ENCODE data around the gene TPRN.

Gene TPRN

GRCh38 chr9:137188490-137189296, 11.8 kb downstream of the TPRN start, which contains the start of the genes ANAPC2 and SSNA1:
ANAPC2 (minus strand) TSS chr9:137188560; CDS start chr9:137188532, 28 bp downstream.
SSNA1 (plus strand) TSS chr9:137188676; CDS start chr9:137188727, 51 bp downstream.
- H3K4me1 ChIP-seq (ENCODE audit: insufficient read depth, low read length), result peaks cover 32% of the 10 kb centered on the region

GRCh38 chr9:137188086-137188489, 12.5 kb downstream of the TPRN start:
- Histone ChIP-seq H3K4me1 (ENCODE audit: insufficient read depth, low read length) (peaks cover 32% of the 10 kb centered on the region), H3K4me3 (ENCODE audit: low read depth in 1 of 2, low read length in 2 of 2) (peak overlapping the region; percentile 93 to 98), H3K9me3 (ENCODE audit: low read length) (no peaks in the 10 kb centered on the region), H3K27me3 (ENCODE audit: control insufficient read depth in 1 of 2, insufficient read depth in 2 of 2, low read length in 2 of 2) (no peaks in the 10 kb centered on the region), H3K36me3 (ENCODE audit: insufficient read depth, low read length) (peaks cover 56% of the 10 kb centered on the region), H3K27ac (ENCODE audit: low read depth, low read length) (peak overlapping the region; percentile 95), H3K9ac (ENCODE audit: low read length) (peak overlapping the region; percentile 76)

More at GRCh38 chr9:137188490-137189296, 11.8 kb downstream of the TPRN start, which contains the start of the genes ANAPC2 and SSNA1:
- Histone ChIP-seq H3K9ac (ENCODE audit: low read length) (peak within 1 kb of the TSS; percentile 76), H3K27me3 (ENCODE audit: control insufficient read depth in 1 of 2, insufficient read depth in 2 of 2, low read length in 2 of 2) (no peaks in the 10 kb centered on the region), H3K9me3 (ENCODE audit: low read length) (no peaks in the 10 kb centered on the region), H3K36me3 (ENCODE audit: insufficient read depth, low read length) (peaks cover 50% of the 10 kb centered on the region), H3K4me3 (ENCODE audit: low read depth in 1 of 2, low read length in 2 of 2) (peak within 1 kb of the TSS; percentile 93 to 98), H3K27ac (ENCODE audit: low read depth, low read length) (peak within 1 kb of the TSS; percentile 95)

- no peak overlapping the region for H3K27ac ChIP-seq (ENCODE audit: low read depth, low read length)
- peaks cover 32% of the 10 kb centered on the region for H3K4me1 ChIP-seq (ENCODE audit: insufficient read depth, low read length)
- H3K9ac ChIP-seq (ENCODE audit: low read length), result peak overlapping the region; percentile 76
- no peaks in the 10 kb centered on the region for H3K27me3 ChIP-seq (ENCODE audit: control insufficient read depth in 1 of 2, insufficient read depth in 2 of 2, low read length in 2 of 2)
- peaks cover 63% of the 10 kb centered on the region for H3K36me3 ChIP-seq (ENCODE audit: insufficient read depth, low read length)
- H3K9me3 ChIP-seq (ENCODE audit: low read length), result no peaks in the 10 kb centered on the region
- peak overlapping the region; percentile 93 to 98 for H3K4me3 ChIP-seq (ENCODE audit: low read depth in 1 of 2, low read length in 2 of 2)
Observed at GRCh38 chr9:137187386-137187785, 13.2 kb downstream of the TPRN start.

GRCh38 chr9:137186385-137186784, 14.2 kb downstream of the TPRN start:
- Histone ChIP-seq H3K4me1 (ENCODE audit: insufficient read depth, low read length) (peaks cover 32% of the 10 kb centered on the region), H3K4me3 (ENCODE audit: low read depth in 1 of 2, low read length in 2 of 2) (peak overlapping the region in 1 of 2 donors; percentile 98), H3K9me3 (ENCODE audit: low read length) (no peaks in the 10 kb centered on the region), H3K27me3 (ENCODE audit: control insufficient read depth in 1 of 2, insufficient read depth in 2 of 2, low read length in 2 of 2) (no peaks in the 10 kb centered on the region), H3K27ac (ENCODE audit: low read depth, low read length) (no peak overlapping the region), H3K9ac (ENCODE audit: low read length) (no peak overlapping the region), H3K36me3 (ENCODE audit: insufficient read depth, low read length) (peaks cover 62% of the 10 kb centered on the region)

- Histone ChIP-seq H3K9me3 (ENCODE audit: low read length) (no peaks in the 10 kb centered on the region), H3K27ac (ENCODE audit: low read depth, low read length) (no peak overlapping the region), H3K4me3 (ENCODE audit: low read depth in 1 of 2, low read length in 2 of 2) (no peak overlapping the region), H3K9ac (ENCODE audit: low read length) (no peak overlapping the region), H3K36me3 (ENCODE audit: insufficient read depth, low read length) (peaks cover 62% of the 10 kb centered on the region), H3K4me1 (ENCODE audit: insufficient read depth, low read length) (peaks cover 32% of the 10 kb centered on the region), H3K27me3 (ENCODE audit: control insufficient read depth in 1 of 2, insufficient read depth in 2 of 2, low read length in 2 of 2) (no peaks in the 10 kb centered on the region)
Observed at GRCh38 chr9:137185921-137186320, 14.6 kb downstream of the TPRN start.

- Histone ChIP-seq H3K27ac (ENCODE audit: low read depth, low read length) (no peak overlapping the region), H3K4me1 (ENCODE audit: insufficient read depth, low read length) (peaks cover 28% of the 10 kb centered on the region), H3K36me3 (ENCODE audit: insufficient read depth, low read length) (peaks cover 60% of the 10 kb centered on the region), H3K27me3 (ENCODE audit: control insufficient read depth in 1 of 2, insufficient read depth in 2 of 2, low read length in 2 of 2) (no peaks in the 10 kb centered on the region), H3K4me3 (ENCODE audit: low read depth in 1 of 2, low read length in 2 of 2) (no peak overlapping the region), H3K9ac (ENCODE audit: low read length) (no peak overlapping the region), H3K9me3 (ENCODE audit: low read length) (no peaks in the 10 kb centered on the region)
Observed at GRCh38 chr9:137184881-137185660, 15.5 kb downstream of the TPRN start.

- Histone ChIP-seq H3K9me3 (ENCODE audit: low read length) (no peaks in the 10 kb centered on the region), H3K27ac (ENCODE audit: low read depth, low read length) (no peak overlapping the region), H3K4me3 (ENCODE audit: low read depth in 1 of 2, low read length in 2 of 2) (no peak overlapping the region), H3K4me1 (ENCODE audit: insufficient read depth, low read length) (peaks cover 19% of the 10 kb centered on the region), H3K36me3 (ENCODE audit: insufficient read depth, low read length) (peaks cover 66% of the 10 kb centered on the region), H3K27me3 (ENCODE audit: control insufficient read depth in 1 of 2, insufficient read depth in 2 of 2, low read length in 2 of 2) (no peaks in the 10 kb centered on the region), H3K9ac (ENCODE audit: low read length) (no peak overlapping the region)
Observed at GRCh38 chr9:137183980-137184595, 16.5 kb downstream of the TPRN start.

GRCh38 chr9:137182836-137183235, 17.7 kb downstream of the TPRN start:
- Histone ChIP-seq H3K9me3 (ENCODE audit: low read length) (no peaks in the 10 kb centered on the region), H3K36me3 (ENCODE audit: insufficient read depth, low read length) (peaks cover 69% of the 10 kb centered on the region), H3K27me3 (ENCODE audit: control insufficient read depth in 1 of 2, insufficient read depth in 2 of 2, low read length in 2 of 2) (no peaks in the 10 kb centered on the region), H3K4me1 (ENCODE audit: insufficient read depth, low read length) (peaks cover 19% of the 10 kb centered on the region), H3K27ac (ENCODE audit: low read depth, low read length) (no peak overlapping the region), H3K4me3 (ENCODE audit: low read depth in 1 of 2, low read length in 2 of 2) (no peak overlapping the region), H3K9ac (ENCODE audit: low read length) (no peak overlapping the region)

- no peak overlapping the region for H3K27ac ChIP-seq (ENCODE audit: low read depth, low read length)
Observed at GRCh38 chr9:137181680-137182079, 18.9 kb downstream of the TPRN start.

GRCh38 chr9:137180491-137180890, 20.1 kb downstream of the TPRN start:
- Histone ChIP-seq H3K4me3 (ENCODE audit: low read depth in 1 of 2, low read length in 2 of 2) (no peak overlapping the region), H3K27me3 (ENCODE audit: control insufficient read depth in 1 of 2, insufficient read depth in 2 of 2, low read length in 2 of 2) (no peaks in the 10 kb centered on the region), H3K9ac (ENCODE audit: low read length) (no peak overlapping the region), H3K27ac (ENCODE audit: low read depth, low read length) (no peak overlapping the region), H3K9me3 (ENCODE audit: low read length) (no peaks in the 10 kb centered on the region), H3K4me1 (ENCODE audit: insufficient read depth, low read length) (no peaks in the 10 kb centered on the region), H3K36me3 (ENCODE audit: insufficient read depth, low read length) (peaks cover 54% of the 10 kb centered on the region)

More at GRCh38 chr9:137181680-137182079, 18.9 kb downstream of the TPRN start:
- Histone ChIP-seq H3K9me3 (ENCODE audit: low read length) (no peaks in the 10 kb centered on the region), H3K9ac (ENCODE audit: low read length) (no peak overlapping the region), H3K4me1 (ENCODE audit: insufficient read depth, low read length) (peaks cover 7% of the 10 kb centered on the region), H3K4me3 (ENCODE audit: low read depth in 1 of 2, low read length in 2 of 2) (no peak overlapping the region), H3K36me3 (ENCODE audit: insufficient read depth, low read length) (peaks cover 65% of the 10 kb centered on the region), H3K27me3 (ENCODE audit: control insufficient read depth in 1 of 2, insufficient read depth in 2 of 2, low read length in 2 of 2) (no peaks in the 10 kb centered on the region)

GRCh38 chr9:137179761-137180160, 20.8 kb downstream of the TPRN start:
- no peaks in the 10 kb centered on the region for H3K9me3 ChIP-seq (ENCODE audit: low read length)
- H3K27ac ChIP-seq (ENCODE audit: low read depth, low read length), result no peak overlapping the region
- no peak overlapping the region for H3K9ac ChIP-seq (ENCODE audit: low read length)
- no peaks in the 10 kb centered on the region for H3K4me1 ChIP-seq (ENCODE audit: insufficient read depth, low read length)
- peaks cover 48% of the 10 kb centered on the region for H3K36me3 ChIP-seq (ENCODE audit: insufficient read depth, low read length)
- H3K4me3 ChIP-seq (ENCODE audit: low read depth in 1 of 2, low read length in 2 of 2), result no peak overlapping the region
- no peaks in the 10 kb centered on the region for H3K27me3 ChIP-seq (ENCODE audit: control insufficient read depth in 1 of 2, insufficient read depth in 2 of 2, low read length in 2 of 2)

All from muscle layer of colon (tissue), 2 donors.